HepG2 (cell line): Measurements from ENCODE around the gene CDC20. TPM values are rescaled to one million over a fixed set of nuclear protein-coding genes. Genes with fewer than 3 reads are reported as not detected.

ENCODE experiments used
- EHMT2 ChIP-seq: fragments of 200-600 bp; sonication (generic); IDR thresholded peaks from 2 replicates; pipeline ENCODE4 v1.7.0; 2017; ENCODE audit warnings: antibody characterized with exemption, low read depth, low read length, borderline replicate concordance
- EP300 ChIP-seq, 3 experiments: sonication (generic) in 1 of 3; formaldehyde crosslinking in 1 of 3; IDR thresholded peaks; 2 replicates each; pipeline versions ENCODE4 v1.5.1 to v1.6.1; 2011 to 2020; ENCODE audit warnings: low read depth in 2 of 3, low read length in 2 of 3, borderline replicate concordance in 1 of 3, improper control_type of control experiment in 1 of 3, mild to moderate bottlenecking in 1 of 3, missing genetic modification reagents in 1 of 3, moderate library complexity in 1 of 3
- KAT8 ChIP-seq: IDR thresholded peaks from 2 replicates; pipeline ENCODE4 v1.6.1; 2016; ENCODE audit warnings: missing genetic modification reagents, missing compliant biosample characterization
- MED13 ChIP-seq: sonication (generic); formaldehyde crosslinking; IDR thresholded peaks from 2 replicates; pipeline ENCODE4 v1.5.0; 2020; ENCODE audit warnings: missing genetic modification reagents
- ONECUT2 ChIP-seq: sonication (generic); formaldehyde crosslinking; IDR thresholded peaks from 2 replicates; pipeline ENCODE4 v1.4.0; 2020; ENCODE audit warnings: missing genetic modification reagents
- RXRB ChIP-seq: IDR thresholded peaks from 2 replicates; pipeline ENCODE4 v1.6.1; 2016; ENCODE audit warnings: borderline replicate concordance, missing genetic modification reagents, missing compliant biosample characterization
- SOX5 ChIP-seq: IDR thresholded peaks from 2 replicates; pipeline ENCODE4 v1.6.1; 2016; ENCODE audit warnings: borderline replicate concordance
- ZNF407 ChIP-seq: sonication (generic); formaldehyde crosslinking; IDR thresholded peaks from one replicate; pipeline ENCODE4 v1.5.1; 2020; ENCODE audit warnings: mild to moderate bottlenecking, missing genetic modification reagents; ENCODE audit errors: not compliant biosample characterization
- ZNF644 ChIP-seq: IDR thresholded peaks from 2 replicates; pipeline ENCODE4 v1.6.1; 2016; ENCODE audit warnings: low read depth
- polyA plus RNA-seq, 8 experiments: library from polyadenylated mRNA; depleted of rRNA in 3 of 8; stranded (reverse) in 7 of 8; unstranded in 1 of 8; fragments of >200 nt; fragmentation: Illumina TruSeq in 4 of 8; extraction: Trizol in 4 of 8; gene quantifications; 2 replicates each; pipeline versions ENCODE4 v1.2.1 to v1.2.3, GENCODE V29; 2011 to 2016; ENCODE audit warnings: low read depth in 4 of 8, missing spikeins in 1 of 8, mixed read lengths in 1 of 8; ENCODE audit not compliant: insufficient read depth in 1 of 8
- total RNA-seq, 5 experiments: library from RNA; depleted of rRNA; stranded (reverse); fragments of >200 nt; fragmentation: Illumina TruSeq; extraction: Trizol; gene quantifications; 2 replicates each; pipeline ENCODE4 v1.2.3, GENCODE V29; 2016; ENCODE audit warnings: low read depth in 1 of 5
- TF ChIP-seq, protein P1 (sequence below), 2 experiments: sonication (generic) in 1 of 2; formaldehyde crosslinking in 1 of 2; IDR thresholded peaks; 2 replicates each; pipeline versions ENCODE4 v1.4.0 to v1.6.1; 2016 to 2020; ENCODE audit warnings: borderline replicate concordance in 1 of 2, low read depth in 1 of 2, mild to moderate bottlenecking in 1 of 2, missing genetic modification reagents in 1 of 2

CDC20 gene
- total and polyA plus RNA-seq, 2 of the 13 experiments (the other 11 are each of a cell fraction or from before 2014, with no cell fraction given), result 57.9 to 90.0 TPM

DNA sequence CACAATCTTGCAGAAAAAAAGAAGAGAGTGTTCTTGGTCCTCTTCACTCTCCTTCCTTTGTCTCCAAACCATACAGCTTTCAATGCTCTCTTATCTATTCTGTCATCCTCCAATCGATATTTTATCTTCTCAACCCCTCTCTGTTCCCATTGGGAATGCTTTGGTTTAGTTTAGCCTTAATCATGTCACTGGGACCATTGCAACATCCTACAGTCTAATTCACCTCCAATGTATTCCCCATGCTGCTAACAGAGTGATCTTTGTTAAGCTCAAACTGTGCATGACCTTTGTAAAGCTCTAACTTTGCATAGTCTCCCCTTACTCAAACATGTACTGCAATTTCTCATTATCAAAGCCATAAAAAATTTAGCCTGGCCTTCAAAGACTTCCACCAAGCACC is 18.2 kb upstream of the CDC20 start (continued):
- no peak for TF ChIP-seq ZNF407
- TF ChIP-seq ZNF644, result peak; percentile 65; the same call in 1 of the 2 replicates
- TF ChIP-seq RXRB (CRISPR knock-in tag), result peak; percentile 41; the same call in 1 of the 2 replicates
- TF ChIP-seq MED13 (CRISPR knock-in tag), result 0 out of 2 replicates have a peak, but pooled peaks have one; percentile 33
- TF ChIP-seq ONECUT2 (CRISPR knock-in tag), result peak; percentile 95
- no peak for TF ChIP-seq KAT8
- peak in 1 of 2 experiments; percentile 74; a peak in 1 of 4 replicates for TF ChIP-seq EP300 (IDR thresholded peaks at IDR 0.05; ENCODE audit: low read depth in 2 of 2, low read length in 2 of 2)
- TF ChIP-seq EP300 (CRISPR knock-in tag; IDR thresholded peaks at IDR 0.05; ENCODE audit: borderline replicate concordance), result no peak
- TF ChIP-seq, protein P1, sequence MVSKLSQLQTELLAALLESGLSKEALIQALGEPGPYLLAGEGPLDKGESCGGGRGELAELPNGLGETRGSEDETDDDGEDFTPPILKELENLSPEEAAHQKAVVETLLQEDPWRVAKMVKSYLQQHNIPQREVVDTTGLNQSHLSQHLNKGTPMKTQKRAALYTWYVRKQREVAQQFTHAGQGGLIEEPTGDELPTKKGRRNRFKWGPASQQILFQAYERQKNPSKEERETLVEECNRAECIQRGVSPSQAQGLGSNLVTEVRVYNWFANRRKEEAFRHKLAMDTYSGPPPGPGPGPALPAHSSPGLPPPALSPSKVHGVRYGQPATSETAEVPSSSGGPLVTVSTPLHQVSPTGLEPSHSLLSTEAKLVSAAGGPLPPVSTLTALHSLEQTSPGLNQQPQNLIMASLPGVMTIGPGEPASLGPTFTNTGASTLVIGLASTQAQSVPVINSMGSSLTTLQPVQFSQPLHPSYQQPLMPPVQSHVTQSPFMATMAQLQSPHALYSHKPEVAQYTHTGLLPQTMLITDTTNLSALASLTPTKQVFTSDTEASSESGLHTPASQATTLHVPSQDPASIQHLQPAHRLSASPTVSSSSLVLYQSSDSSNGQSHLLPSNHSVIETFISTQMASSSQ (IDR thresholded peaks at IDR 0.05; ENCODE audit: low read depth), result no peak
- TF ChIP-seq, protein P1 (CRISPR knock-in tag; IDR thresholded peaks at IDR 0.05; ENCODE audit: borderline replicate concordance), result no peak
- 0 out of 2 replicates have a peak, but pooled peaks have one; percentile 18 for TF ChIP-seq SOX5 (CRISPR knock-in tag)
- TF ChIP-seq EHMT2, result peak; percentile 84; the same call in 1 of the 2 replicates
